Activated CD8-positive, alpha-beta memory T cell treated with anti-CD3 and anti-CD28 coated beads, Interleukin-2, amount 10 ng/mL, durations not matched to agents 7 days and 5 days (primary cell): ENCODE data around the gene DFFB. TPM values are rescaled to one million over a fixed set of nuclear protein-coding genes. Genes with fewer than 3 reads are reported as not detected.

Experiments used
- ATAC-seq: fragments of 150-1000 bp; cut with Tn5 transposase; one replicate; pipeline ENCODE4 v1.10.0; 2021; ENCODE audit warnings: moderate library complexity
- CTCF ChIA-PET: fragments of 350-600 bp; sonication (Branson Sonifier 250); formaldehyde crosslinking; loops from one replicate; lab custom pipeline; 2021; ENCODE audit warnings: antibody characterized with exemption; lab: Charles Lee
- DNase-seq: peaks from one replicate; pipeline ENCODE4 v3.0.0-alpha.2; 2020
- H3K27ac Mint-ChIP-seq: one replicate; pipeline ENCODE4 v1.8.0; 2021; ENCODE audit warnings: mild to moderate bottlenecking, mixed read lengths
- H3K27me3 Mint-ChIP-seq: one replicate; pipeline ENCODE4 v1.8.0; 2021; ENCODE audit warnings: mixed read lengths
- H3K36me3 Mint-ChIP-seq: one replicate; pipeline ENCODE4 v1.8.0; 2021; ENCODE audit warnings: mild to moderate bottlenecking, mixed read lengths
- H3K4me1 Mint-ChIP-seq: one replicate; pipeline ENCODE4 v1.8.0; 2021; ENCODE audit warnings: mixed read lengths
- H3K4me3 Mint-ChIP-seq: one replicate; pipeline ENCODE4 v1.8.0; 2021; ENCODE audit warnings: mild to moderate bottlenecking, moderate library complexity, mixed read lengths
- H3K9me3 Mint-ChIP-seq: one replicate; pipeline ENCODE4 v1.8.0; 2022; ENCODE audit warnings: low read depth, mixed read lengths
- total RNA-seq, 2 experiments: library from RNA; stranded (reverse); gene quantifications; one replicate each; pipeline ENCODE4 v1.2.3, GENCODE V29; 2021

DFFB gene
- total RNA-seq, 2 experiments from 2014 or later: 11.5 to 13.9 TPM

GRCh38 chr1:3898475-3898735 lies 41.1 kb downstream of the DFFB start:
- peaks cover 46% of the 10 kb centered on the region for H3K4me1 Mint-ChIP-seq
- DNase-seq: no peak
- no peak overlapping the region for H3K4me3 Mint-ChIP-seq
- no peak for ATAC-seq
- H3K27me3 Mint-ChIP-seq: no peaks in the 10 kb centered on the region
- peaks cover 18% of the 10 kb centered on the region for H3K36me3 Mint-ChIP-seq
- no peak overlapping the region for H3K27ac Mint-ChIP-seq
- H3K9me3 Mint-ChIP-seq: no peaks in the 10 kb centered on the region
- CTCF ChIA-PET: interaction anchor here (3.1 kb wide), 1 partner anchor 41 kb away, joined by 20 read pairs; the partner anchor contains the start of genes CEP104 and DFFB

- Mint-ChIP-seq H3K27ac (peak overlapping the region; percentile 98), H3K9me3 (no peaks in the 10 kb centered on the region), H3K36me3 (peaks cover 18% of the 10 kb centered on the region), H3K4me3 (peak overlapping the region; percentile 89), H3K4me1 (peaks cover 52% of the 10 kb centered on the region), H3K27me3 (no peaks in the 10 kb centered on the region)
- DNase-seq (no peak), ATAC-seq (no peak)
- CTCF ChIA-PET: interaction anchor here (0.8 to 3.1 kb wide), 6 partner anchors 9 to 42 kb away, joined by 3 to 20 read pairs (median 4); partner anchors contain the start of genes CEP104 and DFFB
These were observed 41.9 kb downstream of the DFFB start for GRCh38 chr1:3898994-3899753.

GRCh38 chr1:3899754-3900149 lies 42.5 kb downstream of the DFFB start:
- DNase-seq (no peak), ATAC-seq (no peak)
- Mint-ChIP-seq H3K4me3 (peak overlapping the region; percentile 89), H3K9me3 (no peaks in the 10 kb centered on the region), H3K4me1 (peaks cover 55% of the 10 kb centered on the region), H3K27me3 (no peaks in the 10 kb centered on the region), H3K36me3 (peaks cover 18% of the 10 kb centered on the region), H3K27ac (peak overlapping the region; percentile 98)
- CTCF ChIA-PET: interaction anchor here (0.8 to 3.1 kb wide), 6 partner anchors 10 to 42 kb away, joined by 3 to 20 read pairs (median 4); partner anchors contain the start of genes CEP104 and DFFB

GRCh38 chr1:3900150-3900968 lies 43.1 kb downstream of the DFFB start, which contains the start of gene C1orf174:
Gene C1orf174, minus strand, starts transcription at chr1:3900272. Its CDS starts 86 bp downstream, at chr1:3900186.
- Mint-ChIP-seq H3K4me3 (peak within 1 kb of the TSS; percentile 89), H3K27ac (peak within 1 kb of the TSS; percentile 98), H3K9me3 (no peaks in the 10 kb centered on the region), H3K36me3 (peaks cover 18% of the 10 kb centered on the region), H3K4me1 (peaks cover 55% of the 10 kb centered on the region), H3K27me3 (no peaks in the 10 kb centered on the region)
- CTCF ChIA-PET: interaction anchor here (0.8 to 3.1 kb wide), 6 partner anchors 10 to 43 kb away, joined by 3 to 20 read pairs (median 4); partner anchors contain the start of genes CEP104 and DFFB
- ATAC-seq (peak; percentile 81), DNase-seq (peak; percentile 96)

GRCh38 chr1:3900969-3901529 lies 43.8 kb downstream of the DFFB start:
- Mint-ChIP-seq H3K27me3 (no peaks in the 10 kb centered on the region), H3K4me1 (peaks cover 55% of the 10 kb centered on the region), H3K27ac (peak overlapping the region; percentile 98), H3K4me3 (peak overlapping the region; percentile 89), H3K36me3 (peaks cover 18% of the 10 kb centered on the region), H3K9me3 (no peaks in the 10 kb centered on the region)
- ATAC-seq (peak; percentile 56), DNase-seq (peak; percentile 96)
- CTCF ChIA-PET: interaction anchor here (3.1 kb wide), 1 partner anchor 44 kb away, joined by 20 read pairs; the partner anchor contains the start of genes CEP104 and DFFB

- no peaks in the 10 kb centered on the region for H3K27me3 Mint-ChIP-seq
- H3K36me3 Mint-ChIP-seq: peaks cover 13% of the 10 kb centered on the region
- DNase-seq: no peak
- ATAC-seq: no peak
- CTCF ChIA-PET: no interaction called here
- H3K27ac Mint-ChIP-seq: peak overlapping the region; percentile 84
- peaks cover 48% of the 10 kb centered on the region for H3K4me1 Mint-ChIP-seq
- H3K9me3 Mint-ChIP-seq: no peaks in the 10 kb centered on the region
- peak overlapping the region; percentile 13 for H3K4me3 Mint-ChIP-seq
These were observed 44.8 kb downstream of the DFFB start for GRCh38 chr1:3902111-3902511.

GRCh38 chr1:3902571-3903091 lies 45.4 kb downstream of the DFFB start:
- DNase-seq (no peak), ATAC-seq (no peak)
- H3K27ac Mint-ChIP-seq: peak overlapping the region; percentile 84
- peaks cover 10% of the 10 kb centered on the region for H3K36me3 Mint-ChIP-seq
- CTCF ChIA-PET: interaction anchor here (0.6 to 2.4 kb wide), 4 partner anchors 15 to 127 kb away, joined by 3 to 17 read pairs (median 4); partner anchors contain the start of genes CEP104 and DFFB
- no peaks in the 10 kb centered on the region for H3K9me3 Mint-ChIP-seq
- peaks cover 45% of the 10 kb centered on the region for H3K4me1 Mint-ChIP-seq
- no peaks in the 10 kb centered on the region for H3K27me3 Mint-ChIP-seq
- H3K4me3 Mint-ChIP-seq: peak overlapping the region; percentile 5

- Mint-ChIP-seq H3K4me3 (peak overlapping the region; percentile 3), H3K27me3 (no peaks in the 10 kb centered on the region), H3K27ac (peak overlapping the region; percentile 84), H3K36me3 (peaks cover 3% of the 10 kb centered on the region), H3K4me1 (peaks cover 38% of the 10 kb centered on the region), H3K9me3 (no peaks in the 10 kb centered on the region)
- ATAC-seq (no peak), DNase-seq (peak; percentile 76)
- CTCF ChIA-PET: interaction anchor here (0.6 to 2.4 kb wide), 5 partner anchors 14 to 127 kb away, joined by 3 to 17 read pairs (median 3); partner anchors contain the start of genes CEP104 and DFFB
These were observed 46.1 kb downstream of the DFFB start for GRCh38 chr1:3903141-3904005.

GRCh38 chr1:3904006-3904842 lies 46.9 kb downstream of the DFFB start:
- no peak for ATAC-seq
- Mint-ChIP-seq H3K36me3 (peaks cover 1% of the 10 kb centered on the region), H3K4me1 (peaks cover 29% of the 10 kb centered on the region), H3K9me3 (no peaks in the 10 kb centered on the region), H3K27me3 (no peaks in the 10 kb centered on the region), H3K4me3 (no peak overlapping the region), H3K27ac (peak overlapping the region; percentile 84)
- CTCF ChIA-PET: interaction anchor here (0.7 to 2.4 kb wide), 4 partner anchors 14 to 128 kb away, joined by 3 to 17 read pairs (median 4); partner anchors contain the start of genes CEP104 and DFFB
- no peak for DNase-seq

- ATAC-seq (no peak), DNase-seq (no peak)
- H3K4me1 Mint-ChIP-seq: peaks cover 27% of the 10 kb centered on the region
- H3K27ac Mint-ChIP-seq: no peak overlapping the region
- no peaks in the 10 kb centered on the region for H3K27me3 Mint-ChIP-seq
- H3K4me3 Mint-ChIP-seq: no peak overlapping the region
- CTCF ChIA-PET: interaction anchor here (2.4 kb wide), 1 partner anchor 47 kb away, joined by 17 read pairs; the partner anchor contains the start of genes CEP104 and DFFB
- no peaks in the 10 kb centered on the region for H3K9me3 Mint-ChIP-seq
- peaks cover 1% of the 10 kb centered on the region for H3K36me3 Mint-ChIP-seq
These were observed 47.5 kb downstream of the DFFB start for GRCh38 chr1:3904843-3905185.

- Mint-ChIP-seq H3K36me3 (no peaks in the 10 kb centered on the region), H3K27me3 (no peaks in the 10 kb centered on the region), H3K9me3 (no peaks in the 10 kb centered on the region), H3K27ac (no peak overlapping the region), H3K4me1 (peaks cover 27% of the 10 kb centered on the region), H3K4me3 (no peak overlapping the region)
- DNase-seq (no peak), ATAC-seq (no peak)
- CTCF ChIA-PET: interaction anchor here (2.5 kb wide), 1 partner anchor 48 kb away, joined by 8 read pairs; the partner anchor contains the start of genes CEP104 and DFFB
These were observed 48.1 kb downstream of the DFFB start for GRCh38 chr1:3905266-3905952.
